KG1 (cell line): ENCODE results near the gene RASGRF2.

Source experiments
- DNase-seq: peaks from one replicate; lab custom pipeline; 2025; lab: John Stamatoyannopoulos, UW

The RASGRF2 gene

DNA sequence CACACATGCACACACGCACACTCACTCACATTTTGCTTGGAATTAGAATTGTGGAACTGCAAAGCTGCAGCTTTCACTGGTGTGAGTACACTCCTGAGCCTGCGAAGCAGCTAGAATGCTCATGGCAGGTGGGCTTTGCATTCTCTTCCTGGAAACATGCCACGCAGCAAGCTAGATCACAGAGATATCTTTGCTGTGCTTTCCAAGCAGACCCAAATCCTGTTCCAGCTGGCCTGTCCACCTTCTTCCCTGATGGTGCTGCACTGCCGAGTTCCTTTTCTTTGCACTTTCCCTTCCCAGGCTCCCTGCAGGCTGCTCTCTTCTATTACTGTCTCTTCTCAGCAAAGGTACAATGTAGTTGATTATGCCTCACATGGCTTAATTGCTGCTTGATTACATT lies 180.3 kb downstream of the RASGRF2 start:
- no peak for DNase-seq

DNA sequence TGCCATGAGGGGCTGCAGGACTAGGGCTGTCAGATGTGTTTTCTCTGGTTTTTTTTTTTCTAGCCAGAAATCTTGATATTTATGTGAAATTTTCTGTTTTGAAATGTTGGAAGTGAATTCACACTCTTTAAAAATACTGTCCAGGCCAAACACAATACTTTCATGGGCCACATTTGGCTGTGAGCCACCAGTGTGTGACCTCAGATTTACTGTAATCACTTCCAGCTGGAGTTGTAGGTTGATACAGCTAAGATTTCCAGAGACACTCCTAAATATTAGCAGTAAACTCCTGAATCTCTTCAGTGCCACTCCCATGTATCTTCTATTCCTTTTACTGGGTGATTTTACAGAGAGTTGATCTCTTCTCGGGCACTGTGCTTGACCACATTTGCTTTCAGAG lies 180.8 kb downstream of the RASGRF2 start:
- DNase-seq, result no peak

DNA sequence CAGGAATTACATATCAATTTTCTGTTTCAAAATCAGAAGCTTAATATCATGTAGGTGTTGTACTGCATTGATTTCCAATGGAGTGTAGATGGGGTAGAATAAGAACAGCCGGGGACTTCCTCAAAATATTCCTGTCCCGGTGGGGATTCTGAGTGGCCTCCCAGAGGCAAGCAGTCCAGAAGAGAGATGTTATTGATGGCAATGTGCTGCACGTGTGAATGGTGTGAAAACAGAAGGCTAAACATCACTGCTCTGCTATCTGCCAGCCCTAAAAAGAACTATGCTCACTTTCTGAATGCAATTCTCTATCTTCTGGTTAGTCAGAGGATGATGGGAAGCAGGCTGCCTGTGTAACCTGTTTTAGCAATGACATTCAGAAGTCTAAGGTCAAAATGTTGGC lies 181.9 kb downstream of the RASGRF2 start:
- DNase-seq, result no peak

DNA sequence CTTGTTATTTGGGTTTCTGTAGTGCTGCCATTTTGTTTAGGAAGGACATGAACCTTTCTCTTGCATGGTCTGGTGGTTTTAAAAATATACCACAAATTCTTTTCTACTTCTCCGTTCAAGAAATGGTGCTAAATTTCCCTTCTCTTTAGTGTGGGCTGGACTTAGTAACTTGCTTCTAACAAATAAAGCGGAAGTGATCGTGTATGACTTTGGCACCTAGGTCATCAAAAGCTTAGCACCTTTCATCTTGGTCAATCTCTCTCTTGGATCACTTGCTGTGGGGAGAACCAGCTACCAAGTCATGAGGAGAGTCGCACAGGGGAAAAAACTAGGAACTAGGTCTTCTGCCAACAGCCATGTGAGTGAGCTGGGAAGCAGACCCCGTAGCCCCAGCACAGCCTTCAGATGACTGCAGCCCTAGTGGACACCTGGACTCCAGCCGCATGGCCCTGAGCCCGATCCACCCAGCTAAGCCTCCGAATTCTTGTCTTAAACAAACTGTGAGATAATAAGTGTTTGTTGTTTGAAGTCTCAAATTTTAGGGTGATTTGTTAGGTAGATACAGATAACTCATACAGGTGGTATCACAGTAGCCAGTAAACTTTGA lies 185.3 kb downstream of the RASGRF2 start:
- no peak for DNase-seq

DNA sequence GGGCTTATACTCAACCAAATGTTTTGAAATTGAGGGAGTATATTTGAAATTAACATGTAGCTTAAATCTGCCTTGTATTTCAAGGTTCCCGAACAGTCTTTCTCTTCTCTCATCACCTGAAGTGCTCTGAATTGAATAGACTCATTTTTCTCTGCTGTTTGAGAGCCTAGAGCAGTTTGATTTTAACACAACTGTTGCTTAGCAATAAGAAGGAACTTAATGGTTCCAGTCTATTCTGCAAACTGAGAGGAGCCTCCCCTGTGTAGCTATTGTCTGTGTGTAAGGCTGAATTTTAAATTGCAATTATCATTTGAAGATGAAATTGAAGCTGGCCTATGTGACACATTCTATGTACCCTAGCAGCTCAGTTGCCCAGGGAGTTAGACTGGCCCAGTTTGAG lies 185.9 kb downstream of the RASGRF2 start:
- DNase-seq, result no peak

DNA sequence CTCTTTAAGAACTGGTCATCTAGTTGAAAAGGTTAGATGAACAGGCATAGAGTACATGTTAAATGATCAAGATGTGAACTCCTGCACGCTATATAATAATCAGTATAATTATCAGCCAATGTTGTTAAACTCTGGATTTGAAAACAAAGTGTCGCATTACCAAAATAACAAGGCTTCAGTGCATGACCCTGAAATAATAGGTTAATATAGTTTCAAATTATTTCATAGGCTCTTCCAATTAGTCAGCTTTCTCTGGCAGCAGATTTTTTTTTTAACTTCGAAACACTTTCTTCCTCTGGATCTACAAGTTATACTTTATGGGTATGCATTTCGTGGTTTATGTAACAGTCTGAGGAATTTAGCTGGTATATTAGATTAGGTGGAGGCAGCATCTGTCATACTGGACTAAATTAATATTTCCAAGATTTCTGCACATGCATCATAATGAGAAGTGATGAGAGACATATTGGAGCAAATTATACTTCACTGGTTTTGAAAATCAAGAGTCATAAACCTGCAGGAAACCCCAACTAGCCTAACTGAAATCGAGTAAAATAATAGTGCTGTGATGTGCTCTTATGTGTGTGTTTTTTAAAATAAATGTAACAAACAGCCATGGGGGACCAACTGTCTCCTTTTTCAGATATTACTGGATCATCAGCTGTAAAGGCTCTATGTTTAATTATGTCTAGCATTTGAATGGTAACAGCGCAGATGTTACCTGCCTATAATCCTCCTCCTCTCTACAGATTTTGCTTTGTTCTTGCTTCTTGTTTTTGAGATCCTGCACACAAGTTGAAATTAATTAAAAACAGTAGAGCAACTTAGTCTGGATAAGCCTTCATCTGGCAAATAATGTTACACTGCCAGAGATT lies 187.1 kb downstream of the RASGRF2 start:
- DNase-seq, result no peak

DNA sequence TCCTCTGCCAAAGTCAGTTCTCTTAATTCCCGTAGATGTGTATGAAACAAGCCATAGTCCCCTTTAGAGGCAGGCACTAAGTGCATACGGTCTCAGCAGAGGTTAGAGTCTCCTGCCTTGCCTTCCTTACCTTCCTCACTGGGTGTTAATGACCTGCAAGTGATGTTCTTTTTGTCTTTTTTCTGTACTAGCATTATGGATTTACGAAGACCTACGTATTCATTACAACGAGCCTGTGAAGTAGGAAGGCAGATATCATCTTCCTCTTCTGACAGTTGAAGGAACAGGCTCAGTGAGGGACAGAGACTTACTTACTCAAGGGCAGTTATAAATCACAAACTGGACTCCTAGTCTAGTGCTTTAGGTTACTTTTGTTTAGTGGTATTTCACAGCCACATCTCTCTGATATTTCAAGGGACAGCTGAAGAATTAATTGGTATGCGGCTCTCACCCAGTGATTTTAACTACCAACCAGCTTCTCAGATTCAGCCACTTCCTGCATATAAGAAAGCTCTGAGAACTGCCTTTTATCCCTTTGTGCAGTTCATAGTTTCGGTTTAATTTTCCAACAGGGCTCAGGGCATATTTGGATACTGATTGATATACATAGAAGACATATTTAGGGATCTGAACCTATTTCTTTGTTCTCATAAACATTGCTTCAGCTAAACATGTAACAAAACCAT lies 187.9 kb downstream of the RASGRF2 start:
- no peak for DNase-seq

DNA sequence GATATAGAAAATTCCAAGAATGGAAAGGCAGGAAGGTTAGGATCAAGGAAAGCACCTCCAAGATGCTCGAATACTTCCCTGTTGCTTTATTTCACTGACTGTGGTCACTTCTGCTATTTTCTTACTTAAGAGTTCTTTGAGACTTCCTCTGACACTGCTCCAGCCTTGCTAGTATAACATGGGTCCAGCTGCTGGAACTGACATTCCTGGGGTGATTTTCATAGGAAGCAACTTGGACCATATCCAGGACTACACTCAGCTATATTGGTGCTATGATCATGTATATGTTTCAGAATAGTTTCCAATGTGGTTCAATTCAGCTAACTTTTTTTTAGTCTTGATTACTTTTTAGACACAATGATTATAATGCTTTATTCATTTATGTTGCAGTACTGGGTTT lies 191.4 kb downstream of the RASGRF2 start:
- DNase-seq, result no peak

DNA sequence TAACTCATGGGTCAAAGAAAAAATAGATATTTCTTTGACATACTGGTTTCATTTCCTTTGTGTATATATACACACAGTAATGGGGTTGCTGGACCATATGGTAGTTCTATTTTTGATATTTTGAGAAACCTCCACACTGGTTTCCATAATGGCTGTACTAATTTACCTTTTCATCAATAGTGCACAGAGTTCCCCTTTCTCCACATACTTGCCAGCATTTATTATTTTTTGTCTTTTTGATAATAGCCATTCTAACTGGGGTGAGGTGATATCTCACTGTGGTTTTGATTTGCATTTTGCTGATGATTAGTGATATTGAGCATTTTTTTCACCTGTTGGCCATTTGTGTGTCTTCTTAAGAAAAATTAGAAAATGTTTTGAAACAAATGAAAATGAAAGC lies 194.6 kb downstream of the RASGRF2 start:
- no peak for DNase-seq

DNA sequence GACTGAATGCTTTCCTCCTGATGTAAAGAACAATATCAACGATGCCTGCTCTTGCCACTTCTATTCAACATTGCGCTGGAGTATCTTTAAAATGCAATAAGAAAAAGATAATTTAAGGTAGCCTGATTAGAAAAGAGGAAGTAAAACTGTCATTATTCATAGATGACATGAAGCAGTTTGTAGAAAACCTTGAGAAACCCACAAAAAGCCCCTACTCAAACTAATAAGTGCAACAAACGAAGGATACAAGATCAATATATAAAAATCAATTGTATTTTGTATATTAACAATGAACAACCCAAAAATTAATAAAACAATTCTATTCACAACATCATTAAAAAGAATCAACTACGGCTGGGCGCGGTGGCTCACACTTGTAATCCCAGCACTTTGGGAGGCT lies 196.6 kb downstream of the RASGRF2 start:
- no peak for DNase-seq

DNA sequence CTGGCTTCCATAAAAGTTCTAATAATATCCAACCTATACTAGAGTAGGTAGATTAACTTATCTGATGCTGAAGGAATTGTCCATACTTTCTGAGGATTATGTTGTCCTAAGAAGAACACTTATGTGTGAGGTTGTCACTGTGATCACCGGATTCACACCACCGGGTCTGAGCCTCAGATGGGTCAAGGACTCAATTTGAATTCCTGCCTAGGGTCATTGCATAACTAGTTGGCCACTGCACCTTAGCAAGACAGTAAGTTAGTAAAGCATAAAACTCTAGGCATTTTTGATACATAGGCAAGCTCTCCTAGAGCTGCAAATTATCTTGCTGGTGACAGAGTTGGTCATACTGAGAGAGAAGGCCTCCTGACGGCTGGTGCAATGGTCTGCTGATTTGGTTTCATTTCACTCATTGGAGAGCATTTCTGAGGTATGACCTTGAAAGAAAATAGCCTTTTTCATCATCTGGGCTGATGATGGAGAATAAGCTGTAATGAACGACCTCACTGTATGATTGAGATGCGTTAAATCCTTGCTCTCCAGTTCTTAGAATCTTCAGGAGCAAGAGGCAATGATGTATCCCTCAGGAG lies 200.9 kb downstream of the RASGRF2 start:
- no peak for DNase-seq

DNA sequence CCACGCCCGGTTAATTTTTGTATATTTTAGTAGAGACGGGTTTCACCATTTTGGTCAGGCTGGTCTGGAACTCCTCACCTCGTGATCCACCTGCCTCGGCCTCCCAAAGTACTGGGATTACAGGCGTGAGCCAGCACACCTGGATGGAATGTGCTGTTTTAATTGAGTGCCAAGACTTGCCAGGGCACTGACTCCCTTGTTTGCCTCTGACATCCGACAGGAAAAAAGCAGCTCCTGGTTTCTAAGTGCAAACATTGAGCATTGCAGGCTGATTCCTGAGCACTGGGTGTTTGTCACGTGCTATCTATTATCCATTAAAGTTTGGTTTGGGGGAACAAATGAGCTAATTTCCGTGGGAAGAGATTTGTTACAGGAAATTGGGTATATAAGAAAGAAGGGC lies 202.3 kb downstream of the RASGRF2 start:
- DNase-seq, result no peak

DNA sequence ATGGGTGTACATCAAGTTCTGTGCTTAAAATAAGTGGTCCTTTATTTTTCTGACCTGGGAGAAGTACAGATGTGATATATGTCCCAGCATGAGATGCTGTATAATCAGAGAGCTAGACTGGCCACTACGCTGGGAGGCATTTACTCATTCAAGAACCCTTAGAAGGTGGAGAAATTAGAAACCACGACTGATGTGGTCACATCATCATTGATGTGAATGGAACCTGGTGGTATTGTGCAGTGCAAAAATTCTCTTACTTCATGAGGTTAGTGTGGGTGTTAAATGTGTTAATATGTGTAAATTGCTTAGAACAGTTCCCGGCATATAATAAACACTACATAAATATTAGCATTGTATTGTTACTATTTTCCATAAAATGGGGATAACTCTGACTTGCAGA lies 203.5 kb downstream of the RASGRF2 start:
- DNase-seq, result no peak

DNA sequence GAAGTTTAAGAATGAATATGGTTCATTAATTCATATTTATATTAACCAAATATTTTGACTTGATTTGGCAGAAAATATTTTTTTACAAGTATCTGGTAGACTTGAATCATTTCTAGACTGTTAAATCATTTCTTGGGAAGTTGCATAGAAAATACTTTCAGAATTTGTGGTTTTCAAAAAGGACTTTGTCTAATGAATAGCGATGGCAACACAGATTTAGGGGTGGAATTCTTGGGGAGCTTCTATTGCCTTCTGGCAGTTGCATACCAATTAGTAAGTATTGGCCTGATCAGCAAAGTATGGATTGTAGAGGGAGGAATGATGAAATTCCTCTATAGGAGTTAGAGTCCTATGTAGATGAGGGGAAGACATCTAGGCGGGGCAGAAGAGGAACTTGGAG lies 204.3 kb downstream of the RASGRF2 start:
- DNase-seq, result no peak

DNA sequence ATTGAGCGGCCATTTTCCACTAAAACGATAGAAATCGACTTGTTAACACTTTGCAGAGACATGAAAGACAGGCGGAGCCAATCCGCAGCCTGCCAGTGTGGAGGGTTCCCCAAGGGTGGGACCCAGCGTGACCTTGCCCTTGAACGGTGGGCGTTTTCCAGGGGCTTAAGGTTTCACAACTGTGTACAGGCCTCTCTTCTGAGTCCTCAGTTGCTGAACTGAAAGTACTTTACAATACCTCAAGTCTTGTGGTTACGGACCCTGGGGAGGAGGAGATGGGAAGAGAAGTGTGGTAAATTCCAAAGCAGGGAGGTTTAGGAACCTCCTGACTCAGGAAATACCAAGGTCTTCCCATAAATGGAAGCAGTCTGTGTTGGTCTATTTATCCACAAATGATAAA lies 204.8 kb downstream of the RASGRF2 start:
- DNase-seq, result no peak

DNA sequence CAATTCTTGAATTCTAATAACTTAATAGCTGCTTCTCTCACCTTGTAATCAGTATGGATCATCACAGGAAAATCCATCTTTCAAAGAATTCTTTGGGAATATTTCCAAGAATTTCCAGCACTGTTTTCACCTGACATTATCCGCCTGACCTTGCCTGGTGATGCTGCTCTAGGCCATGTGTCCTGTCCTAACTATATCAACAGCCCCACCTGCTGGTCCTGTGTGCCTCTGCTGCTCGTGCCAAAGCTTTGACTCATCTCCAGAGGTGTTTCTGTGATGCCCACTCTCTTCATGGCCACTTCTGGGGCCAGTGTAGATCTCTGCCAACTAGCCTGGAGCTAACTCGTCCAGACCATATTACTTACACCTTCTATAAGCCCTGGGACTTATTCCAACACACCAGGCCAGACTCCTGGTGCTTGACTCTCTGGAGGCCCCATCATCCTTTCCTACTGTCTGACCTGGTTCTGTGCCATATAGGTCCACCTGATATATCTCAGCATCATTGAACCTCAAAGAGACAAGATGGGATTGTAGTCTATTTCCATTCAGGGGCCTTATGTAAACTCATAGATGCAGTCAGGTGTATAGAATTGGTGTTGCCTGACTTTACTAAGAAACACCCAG lies 205.4 kb downstream of the RASGRF2 start:
- DNase-seq, result peak; percentile 43

DNA sequence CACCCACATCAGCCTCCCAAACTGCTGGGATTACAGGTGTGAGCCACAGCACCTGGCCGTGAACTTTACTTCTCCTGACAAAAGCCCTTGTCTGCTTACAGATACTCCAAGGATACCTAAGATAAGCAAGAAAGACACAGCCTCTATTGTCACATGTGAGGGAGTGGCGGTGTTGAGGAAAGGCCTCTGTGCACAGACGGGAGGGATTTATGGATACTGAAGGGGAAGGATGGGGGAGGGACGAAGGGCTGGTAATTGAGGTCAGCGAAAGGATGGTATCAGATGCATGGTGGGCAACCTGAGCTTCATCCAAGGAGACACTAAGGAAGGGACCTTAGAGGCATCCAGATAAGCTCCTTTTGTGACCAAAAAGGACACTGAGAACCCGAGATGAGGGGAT lies 206.3 kb downstream of the RASGRF2 start:
- DNase-seq, result no peak

DNA sequence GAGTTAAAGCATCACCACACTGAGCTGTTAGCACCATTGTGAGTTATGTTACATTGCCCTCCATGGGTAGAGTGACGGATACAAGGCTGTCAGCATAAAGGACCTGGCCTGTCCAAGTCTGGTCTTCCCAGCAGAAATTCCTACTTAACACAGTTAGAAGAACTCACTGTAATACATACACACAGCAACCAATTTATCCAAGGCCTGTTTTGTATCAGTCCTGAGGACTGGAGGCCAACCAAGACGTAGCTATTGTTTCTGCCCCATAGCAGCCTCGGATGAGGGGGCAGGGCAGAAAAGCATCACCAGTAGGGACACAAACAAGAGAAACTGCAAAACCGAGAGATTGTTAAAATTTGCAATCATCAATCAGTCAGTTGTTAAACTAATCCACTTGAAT lies 206.9 kb downstream of the RASGRF2 start:
- no peak for DNase-seq

DNA sequence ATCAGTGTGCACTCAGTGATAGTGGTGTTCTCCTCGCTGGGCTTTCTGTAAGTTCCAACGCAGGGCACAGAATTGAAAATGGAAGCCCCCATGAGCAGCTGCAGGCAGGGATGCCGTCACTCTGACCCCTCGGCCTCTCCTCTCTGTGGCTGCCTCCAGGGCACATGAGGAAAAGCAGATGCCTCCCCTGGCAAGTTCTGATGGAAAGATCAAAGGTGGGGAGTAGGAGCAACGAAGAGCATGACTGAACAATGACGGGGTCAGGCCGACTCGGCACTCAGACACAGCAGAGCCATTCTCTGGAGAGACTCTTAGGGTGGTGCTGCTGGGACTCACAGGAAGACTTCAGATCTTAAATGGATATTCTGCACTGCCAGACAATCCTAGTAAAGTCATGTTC lies 207.4 kb downstream of the RASGRF2 start:
- no peak for DNase-seq

DNA sequence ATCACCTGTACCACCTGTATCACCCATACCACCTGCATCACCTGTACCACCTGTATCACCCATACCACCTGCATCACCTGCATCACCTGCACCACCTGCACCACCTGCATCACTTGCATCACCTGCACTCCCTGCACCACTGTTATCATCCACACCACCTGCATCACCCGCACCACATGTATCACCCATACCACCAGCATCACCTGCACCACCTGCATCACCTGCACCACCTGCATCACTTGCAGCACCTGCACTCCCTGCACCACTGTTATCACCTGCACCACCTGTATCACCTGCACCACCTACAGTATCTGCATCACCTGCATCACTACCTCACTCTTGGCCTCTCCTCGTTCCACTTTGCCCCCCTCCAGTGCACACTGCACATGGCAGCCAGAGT lies 209.8 kb downstream of the RASGRF2 start:
- DNase-seq, result no peak

DNA sequence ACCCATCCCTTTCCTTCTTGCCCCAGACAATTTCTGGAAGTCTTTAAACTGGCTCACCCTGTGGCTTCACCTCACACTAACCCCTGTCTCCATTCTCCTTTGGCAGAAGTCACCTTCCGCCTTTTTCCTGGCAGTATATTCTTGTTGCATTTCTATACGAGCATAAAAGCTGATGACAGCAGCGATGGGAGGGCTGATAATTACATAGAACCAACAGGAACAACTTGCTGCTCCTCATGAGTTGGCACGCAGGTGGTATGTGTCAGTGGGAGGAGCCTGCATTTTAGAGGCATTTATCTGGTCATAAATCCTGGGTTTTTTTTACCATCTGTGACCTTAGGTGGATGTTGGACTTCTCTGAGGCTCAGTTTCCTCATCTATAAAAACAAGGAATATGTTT lies 211.6 kb downstream of the RASGRF2 start:
- DNase-seq, result no peak

DNA sequence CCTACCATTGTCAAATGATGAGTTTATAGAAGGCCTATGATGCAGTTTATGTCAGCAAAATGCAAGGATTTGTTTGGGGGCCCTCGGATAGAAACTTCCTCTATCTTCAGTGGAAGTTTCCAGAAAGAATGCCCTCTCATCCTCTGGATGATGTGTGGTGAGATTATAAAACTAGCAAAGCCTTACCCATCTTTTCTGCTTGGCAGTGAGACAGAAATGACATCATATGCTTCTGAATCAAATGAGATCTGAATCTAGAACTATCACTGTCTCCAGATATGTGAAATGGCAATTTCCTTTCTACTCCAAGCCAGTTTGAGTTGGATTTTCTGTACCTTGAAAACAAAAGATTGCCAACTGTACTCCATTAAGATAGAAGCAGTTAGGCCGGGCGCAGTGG lies 212.5 kb downstream of the RASGRF2 start:
- no peak for DNase-seq
